Type B pancreatic cell (in vitro differentiated cells): ENCODE data around the gene PCIF1. TPM values are rescaled to one million over a fixed set of nuclear protein-coding genes. Genes with fewer than 3 reads are reported as not detected.
A peak's percentile ranks its signal among the peaks of the same experiment; 100 is the strongest.

Source experiments
- DNase-seq: peaks from one replicate; pipeline ENCODE4 v3.0.0; 2021; ENCODE audit warnings: mixed read lengths; ENCODE audit not compliant: unreplicated experiment; ENCODE audit errors: extremely low spot score
- H3K27ac Mint-ChIP-seq: 2 replicates; pipeline ENCODE4 v1.8.0; 2021; ENCODE audit warnings: mild to moderate bottlenecking, mixed read lengths
- H3K27me3 Mint-ChIP-seq: 2 replicates; pipeline ENCODE4 v1.8.0; 2021; ENCODE audit warnings: mixed read lengths
- H3K36me3 Mint-ChIP-seq: 2 replicates; pipeline ENCODE4 v1.8.0; 2021; ENCODE audit warnings: mixed read lengths
- H3K4me1 Mint-ChIP-seq: one replicate; pipeline ENCODE4 v1.8.0; 2021; ENCODE audit warnings: mixed read lengths; ENCODE audit not compliant: unreplicated experiment
- H3K4me3 Mint-ChIP-seq: 2 replicates; pipeline ENCODE4 v1.8.0; 2021; ENCODE audit warnings: mild to moderate bottlenecking, mixed read lengths
- H3K9me3 Mint-ChIP-seq: 2 replicates; pipeline ENCODE4 v1.8.0; 2021; ENCODE audit warnings: mixed read lengths
- total RNA-seq: library from RNA; stranded (reverse); gene quantifications from 2 replicates; pipeline ENCODE4 v1.2.1, GENCODE V29; 2021; ENCODE audit warnings: low replicate concordance
- TF ChIP-seq, protein P1 (sequence below): fragments of 200-600 bp; sonication (generic); conservative IDR thresholded peaks from 2 replicates; pipeline ENCODE4 v1.5.0; 2021; ENCODE audit warnings: antibody characterized with exemption, mild to moderate bottlenecking

Gene PCIF1
- total RNA-seq, 1 donor from 2014 or later = 37.6 TPM

DNA sequence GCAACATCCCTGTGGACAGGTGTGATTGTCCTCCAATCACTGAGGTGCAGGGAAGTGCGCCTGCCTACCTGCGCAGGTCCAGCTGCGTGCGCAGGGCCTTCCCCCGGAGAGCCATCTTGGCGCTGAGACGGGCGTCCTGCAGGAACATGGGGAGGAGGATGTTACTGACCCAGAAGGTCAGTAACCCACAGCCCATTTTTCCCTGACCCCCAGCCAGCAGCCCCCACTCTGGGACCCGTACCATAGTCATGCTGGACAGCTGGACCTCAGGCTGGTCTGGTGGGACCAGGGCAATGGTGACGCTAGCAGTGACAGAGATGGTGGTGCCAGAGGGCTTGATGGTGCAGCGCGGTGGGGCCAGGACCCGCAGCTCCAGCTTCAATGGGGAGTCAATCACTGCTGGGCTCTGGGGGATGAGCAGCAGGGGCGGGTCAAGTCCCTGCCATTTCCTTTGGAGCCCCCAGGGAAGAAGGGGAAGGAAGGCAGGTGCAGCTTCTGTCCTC is 32.2 kb upstream of the PCIF1 start:
- DNase-seq = no peak
- H3K27ac Mint-ChIP-seq = no peak overlapping the region
- no peaks in the 10 kb centered on the region for H3K9me3 Mint-ChIP-seq
- no peak overlapping the region for H3K4me3 Mint-ChIP-seq
- no peaks in the 10 kb centered on the region for H3K27me3 Mint-ChIP-seq
- no peaks in the 10 kb centered on the region for H3K4me1 Mint-ChIP-seq
- peaks cover 9% of the 10 kb centered on the region for H3K36me3 Mint-ChIP-seq
- TF ChIP-seq, protein P1, sequence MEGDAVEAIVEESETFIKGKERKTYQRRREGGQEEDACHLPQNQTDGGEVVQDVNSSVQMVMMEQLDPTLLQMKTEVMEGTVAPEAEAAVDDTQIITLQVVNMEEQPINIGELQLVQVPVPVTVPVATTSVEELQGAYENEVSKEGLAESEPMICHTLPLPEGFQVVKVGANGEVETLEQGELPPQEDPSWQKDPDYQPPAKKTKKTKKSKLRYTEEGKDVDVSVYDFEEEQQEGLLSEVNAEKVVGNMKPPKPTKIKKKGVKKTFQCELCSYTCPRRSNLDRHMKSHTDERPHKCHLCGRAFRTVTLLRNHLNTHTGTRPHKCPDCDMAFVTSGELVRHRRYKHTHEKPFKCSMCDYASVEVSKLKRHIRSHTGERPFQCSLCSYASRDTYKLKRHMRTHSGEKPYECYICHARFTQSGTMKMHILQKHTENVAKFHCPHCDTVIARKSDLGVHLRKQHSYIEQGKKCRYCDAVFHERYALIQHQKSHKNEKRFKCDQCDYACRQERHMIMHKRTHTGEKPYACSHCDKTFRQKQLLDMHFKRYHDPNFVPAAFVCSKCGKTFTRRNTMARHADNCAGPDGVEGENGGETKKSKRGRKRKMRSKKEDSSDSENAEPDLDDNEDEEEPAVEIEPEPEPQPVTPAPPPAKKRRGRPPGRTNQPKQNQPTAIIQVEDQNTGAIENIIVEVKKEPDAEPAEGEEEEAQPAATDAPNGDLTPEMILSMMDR = no peak

GRCh38 chr20:45904583-45905504 is 29.6 kb upstream of the PCIF1 start:
- H3K4me1 Mint-ChIP-seq = no peaks in the 10 kb centered on the region
- H3K9me3 Mint-ChIP-seq = no peaks in the 10 kb centered on the region
- H3K27me3 Mint-ChIP-seq = no peaks in the 10 kb centered on the region
- H3K36me3 Mint-ChIP-seq = peaks cover 5% of the 10 kb centered on the region
- no peak overlapping the region for H3K27ac Mint-ChIP-seq
- DNase-seq = no peak
- TF ChIP-seq, protein P1 = no peak
- H3K4me3 Mint-ChIP-seq = no peak overlapping the region

- Mint-ChIP-seq H3K36me3 (peaks cover 7% of the 10 kb centered on the region), H3K9me3 (no peaks in the 10 kb centered on the region), H3K27me3 (no peaks in the 10 kb centered on the region), H3K27ac (peak overlapping the region; percentile 4), H3K4me3 (no peak overlapping the region), H3K4me1 (peaks cover 2% of the 10 kb centered on the region)
- DNase-seq = no peak
- TF ChIP-seq, protein P1 = no peak
Observed at GRCh38 chr20:45905505-45906079, 28.9 kb upstream of the PCIF1 start.

DNA sequence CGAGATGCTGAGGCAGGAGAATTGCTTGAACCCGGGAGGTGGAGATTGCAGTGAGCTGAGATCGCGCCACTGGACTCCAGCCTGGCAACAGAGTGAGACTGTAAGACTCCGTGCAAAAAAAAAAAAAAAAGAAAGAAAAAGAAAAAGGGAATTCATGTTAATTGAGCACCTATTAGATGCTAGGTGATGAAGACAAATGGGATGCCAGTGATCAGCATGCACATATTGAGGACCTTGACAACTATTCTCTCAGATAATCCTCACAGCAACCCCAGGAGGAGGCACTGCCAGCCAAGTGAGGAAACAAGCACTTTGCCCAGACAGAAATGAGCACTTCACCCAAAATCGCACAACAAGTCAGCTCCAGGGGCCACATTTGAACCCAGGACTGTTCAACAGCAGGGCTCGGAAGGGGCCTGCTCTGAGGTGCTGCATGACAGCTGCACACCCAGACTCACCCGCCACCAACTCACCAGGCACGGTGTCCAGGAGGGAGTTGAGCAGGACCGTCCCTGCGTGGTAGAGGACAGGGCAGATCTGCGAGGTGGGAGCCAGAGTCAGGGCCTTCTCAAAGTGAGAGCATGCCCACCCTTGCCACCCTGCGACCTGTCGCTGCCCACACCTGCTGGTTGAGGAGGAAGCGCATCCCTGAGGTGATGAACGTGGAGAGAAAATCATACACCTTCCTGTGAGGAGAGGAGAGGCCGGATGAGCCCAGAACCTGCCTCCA is 27.1 kb upstream of the PCIF1 start:
- Mint-ChIP-seq H3K4me3 (no peak overlapping the region), H3K27ac (no peak overlapping the region), H3K27me3 (no peaks in the 10 kb centered on the region), H3K9me3 (no peaks in the 10 kb centered on the region), H3K4me1 (peaks cover 7% of the 10 kb centered on the region), H3K36me3 (peaks cover 10% of the 10 kb centered on the region)
- DNase-seq = no peak
- TF ChIP-seq, protein P1 = no peak

DNA sequence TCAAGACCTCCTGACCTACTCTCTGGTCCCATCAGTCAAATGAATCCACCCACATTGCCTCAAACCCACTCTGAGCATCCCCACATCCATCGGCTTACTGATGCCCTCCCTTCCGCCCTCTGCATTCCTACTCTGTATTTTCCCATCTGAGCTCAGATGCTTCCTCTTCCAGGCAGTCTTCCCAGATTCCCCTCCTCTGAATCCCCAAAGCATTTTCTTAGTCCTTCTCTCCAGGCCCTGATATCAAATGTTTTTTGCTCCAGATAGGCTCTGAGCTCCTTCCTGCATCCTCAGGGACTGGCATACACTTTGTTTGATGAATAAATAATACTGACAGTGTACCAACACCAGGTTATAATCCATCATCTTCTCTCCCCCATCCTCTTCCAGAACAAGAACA is 26.4 kb upstream of the PCIF1 start:
- Mint-ChIP-seq H3K4me1 (peaks cover 7% of the 10 kb centered on the region), H3K27me3 (no peaks in the 10 kb centered on the region), H3K4me3 (no peak overlapping the region), H3K36me3 (peaks cover 10% of the 10 kb centered on the region), H3K9me3 (no peaks in the 10 kb centered on the region), H3K27ac (no peak overlapping the region)
- TF ChIP-seq, protein P1 = no peak
- no peak for DNase-seq
